Effector CD8-positive, alpha-beta T cell (primary cell): ENCODE data around the gene ALKBH6.
A peak's percentile ranks its signal among the peaks of the same experiment; 100 is the strongest.

Source experiments
- DNase-seq: peaks from one replicate; lab custom pipeline; 2025; lab: John Stamatoyannopoulos, UW

Gene ALKBH6

DNA sequence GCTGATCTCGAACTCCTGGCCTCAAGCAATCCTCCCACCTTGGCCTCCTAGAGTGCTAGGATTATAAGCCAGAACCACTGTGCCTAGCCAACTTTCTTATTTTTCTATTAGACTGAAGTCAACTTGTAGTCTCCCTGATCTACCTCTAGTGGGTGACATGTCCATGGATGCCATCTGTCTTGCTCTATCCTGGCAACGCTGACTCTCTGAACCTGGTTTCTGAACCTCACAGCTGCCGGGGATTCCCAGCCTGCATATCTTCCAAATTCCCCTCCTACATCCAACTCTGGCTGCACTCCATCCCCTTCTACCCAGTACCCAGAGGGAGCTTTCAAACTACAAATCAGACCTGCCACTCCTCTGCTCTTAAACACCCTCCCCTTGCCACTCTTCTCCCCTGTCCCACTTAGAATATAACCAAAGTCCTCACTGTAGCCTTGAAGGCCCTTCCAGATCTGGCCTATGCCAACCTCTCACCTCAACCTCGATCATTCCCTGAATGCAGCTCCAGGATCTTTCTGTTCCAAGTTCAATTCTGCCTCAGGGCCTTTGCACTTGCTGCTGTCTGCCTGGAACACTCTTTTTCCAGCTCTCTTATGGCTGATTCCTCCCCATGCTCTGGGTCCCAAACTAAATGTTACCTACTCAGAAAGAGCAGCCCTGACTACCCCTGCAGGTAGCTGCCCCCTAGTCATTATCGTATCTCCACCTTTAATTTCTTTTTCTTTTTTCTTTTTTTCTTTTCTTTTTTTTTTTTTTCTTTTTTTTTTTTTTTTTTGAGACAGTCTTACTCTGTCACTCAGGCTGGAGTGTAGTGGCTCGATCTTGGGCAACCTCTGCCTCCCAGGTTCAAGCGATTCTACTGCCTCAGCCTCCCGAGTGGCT, 16.5 kb upstream of the ALKBH6 start:
- DNase-seq, result no peak

- DNase-seq, result no peak
Observed at GRCh38 chr19:36028313-36029041, 14.5 kb upstream of the ALKBH6 start.

DNA sequence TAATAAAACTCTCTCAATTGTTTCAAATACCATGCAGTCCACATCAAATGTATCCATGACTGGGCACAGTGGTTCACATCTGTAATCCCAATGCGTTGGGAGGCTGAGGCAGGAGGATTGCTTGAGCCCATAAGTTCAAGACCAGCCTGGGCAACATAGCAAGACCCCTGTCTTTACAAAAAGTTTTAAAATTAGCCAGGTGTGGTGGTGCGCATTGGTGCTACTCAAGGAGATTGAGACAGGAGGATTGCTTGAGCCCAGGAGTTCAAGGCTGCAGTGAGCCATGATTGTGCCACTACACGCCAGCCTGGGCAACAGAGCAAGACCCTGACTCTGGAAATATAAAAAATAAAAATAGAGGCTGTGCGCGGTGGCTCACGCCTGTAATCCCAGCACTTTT, 13.7 kb upstream of the ALKBH6 start:
- DNase-seq, result no peak

DNA sequence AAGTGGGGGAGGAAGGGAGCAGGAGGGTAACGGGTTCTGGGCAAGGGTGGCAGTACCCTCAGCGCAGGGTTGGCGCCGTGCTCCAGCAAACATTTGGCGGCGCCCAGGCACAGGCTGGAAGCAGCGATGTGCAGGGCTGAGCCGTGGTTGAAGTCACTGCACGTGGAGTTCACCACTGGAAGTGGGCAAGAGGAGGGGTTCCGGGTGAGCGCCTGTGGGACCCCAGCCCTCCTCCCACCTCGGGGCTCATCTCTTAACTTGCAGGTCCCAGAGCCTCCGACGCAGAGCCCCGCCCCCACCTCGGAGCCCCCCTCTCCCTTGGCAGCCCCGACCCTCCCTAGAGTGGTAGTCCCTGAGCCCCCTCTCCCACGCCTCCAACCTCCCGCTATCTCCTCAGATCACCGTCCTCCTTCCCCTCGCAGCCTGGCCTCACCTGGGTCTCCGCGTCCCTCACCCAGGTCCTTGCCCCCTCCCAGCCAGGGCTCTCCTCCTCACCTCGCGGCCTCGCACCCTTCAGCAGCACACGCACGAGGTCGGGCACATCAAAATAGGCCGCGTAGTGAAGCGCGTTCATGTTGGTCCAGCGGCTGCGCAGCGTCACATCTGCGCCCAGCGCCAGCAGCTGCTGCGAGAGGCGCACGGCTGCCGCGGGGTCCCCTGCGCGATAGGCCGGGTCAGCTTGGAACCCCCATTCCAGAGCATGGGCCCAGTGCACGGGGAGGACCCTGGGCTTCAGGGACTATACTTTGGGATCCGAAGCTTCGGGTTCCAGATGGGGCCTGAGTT, 12.3 kb upstream of the ALKBH6 start:
- no peak for DNase-seq

DNA sequence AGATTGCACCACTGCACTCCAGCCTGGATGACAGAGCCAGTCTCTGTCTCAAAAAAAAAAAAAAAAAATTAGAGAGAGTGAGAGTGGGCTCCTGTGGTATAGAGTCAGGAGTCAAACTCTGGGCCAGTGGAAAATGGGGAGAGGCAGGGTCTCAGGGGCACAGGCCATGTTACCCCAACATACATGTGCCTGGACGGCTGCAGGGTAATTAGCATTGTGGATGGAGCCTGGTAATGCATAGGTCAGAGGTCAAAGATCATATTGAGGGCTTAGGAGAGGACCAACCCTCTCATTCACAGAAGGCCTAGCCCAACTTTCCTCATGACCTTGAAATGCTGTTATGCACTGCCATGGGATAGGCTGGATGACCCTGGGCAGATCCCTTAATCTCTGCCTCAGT, 11.5 kb upstream of the ALKBH6 start:
- DNase-seq, result no peak

DNA sequence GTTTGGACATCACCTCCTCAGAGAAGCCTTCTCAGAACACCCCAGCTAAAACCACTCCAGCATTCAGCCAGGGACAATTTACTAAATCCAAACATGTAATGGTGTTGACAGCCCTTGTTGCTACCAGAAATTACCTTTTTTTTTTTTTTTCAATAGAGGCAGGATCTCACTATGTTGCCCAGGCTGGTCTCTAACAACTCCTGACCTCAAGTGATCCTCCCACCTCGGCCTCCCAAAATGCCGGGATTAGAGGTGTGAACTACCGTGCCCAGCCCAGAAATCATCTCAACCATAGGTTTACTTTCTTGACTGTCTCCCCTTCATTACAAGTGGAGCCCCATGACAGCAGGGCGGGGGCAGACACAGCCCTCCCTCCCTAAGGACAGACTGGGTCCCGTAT, 9.4 kb upstream of the ALKBH6 start:
- DNase-seq, result no peak

- DNase-seq, result no peak
Observed at GRCh38 chr19:36019061-36019670, 5.2 kb upstream of the ALKBH6 start.

- DNase-seq, result no peak
Observed at GRCh38 chr19:36013280-36014011, 567 bp downstream of the ALKBH6 start.

DNA sequence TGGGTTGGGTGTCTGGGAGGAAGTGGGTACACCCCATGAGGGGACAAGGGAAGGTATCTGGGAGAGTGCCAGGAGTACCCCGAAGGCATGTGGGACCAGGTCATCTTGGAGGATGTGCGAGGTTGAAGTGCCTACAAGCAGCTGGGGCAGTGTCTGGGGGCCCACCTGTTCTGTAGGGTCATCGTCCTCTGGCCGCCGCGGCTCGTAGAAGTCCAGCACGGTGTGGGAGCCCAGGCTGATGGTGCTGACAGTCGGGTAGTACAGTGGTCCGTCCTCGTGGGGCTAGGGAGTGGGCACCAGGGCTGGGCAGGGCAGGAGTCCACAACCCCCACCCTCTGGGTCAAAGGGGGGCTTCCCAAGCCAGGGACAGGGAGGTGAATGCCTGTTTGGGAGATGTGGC, 3.6 kb downstream of the ALKBH6 start:
- no peak for DNase-seq

- DNase-seq, result no peak
Observed at GRCh38 chr19:36009633-36010379, 4.2 kb downstream of the ALKBH6 start.

DNA sequence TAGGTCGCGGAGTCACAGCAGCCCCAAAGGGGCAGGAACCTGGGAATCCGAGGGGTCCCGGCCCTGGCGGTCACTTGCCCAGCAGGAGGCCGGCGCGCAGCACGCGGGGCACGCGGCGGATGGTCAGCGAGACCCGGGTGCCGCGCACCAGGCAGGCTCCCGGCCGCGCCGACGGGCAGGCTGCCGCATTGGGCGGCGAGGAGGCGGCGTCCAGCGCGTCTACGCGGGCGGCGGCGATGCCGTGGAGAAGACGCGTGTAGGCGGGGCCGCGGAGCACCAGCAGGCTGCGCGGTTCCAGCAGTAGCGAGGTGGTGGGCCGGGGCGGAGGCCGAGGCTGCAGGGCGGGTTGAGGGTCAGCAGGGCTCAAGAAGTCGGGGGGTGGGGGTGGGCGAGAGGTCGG, 4.8 kb downstream of the ALKBH6 start:
- DNase-seq, result no peak

DNA sequence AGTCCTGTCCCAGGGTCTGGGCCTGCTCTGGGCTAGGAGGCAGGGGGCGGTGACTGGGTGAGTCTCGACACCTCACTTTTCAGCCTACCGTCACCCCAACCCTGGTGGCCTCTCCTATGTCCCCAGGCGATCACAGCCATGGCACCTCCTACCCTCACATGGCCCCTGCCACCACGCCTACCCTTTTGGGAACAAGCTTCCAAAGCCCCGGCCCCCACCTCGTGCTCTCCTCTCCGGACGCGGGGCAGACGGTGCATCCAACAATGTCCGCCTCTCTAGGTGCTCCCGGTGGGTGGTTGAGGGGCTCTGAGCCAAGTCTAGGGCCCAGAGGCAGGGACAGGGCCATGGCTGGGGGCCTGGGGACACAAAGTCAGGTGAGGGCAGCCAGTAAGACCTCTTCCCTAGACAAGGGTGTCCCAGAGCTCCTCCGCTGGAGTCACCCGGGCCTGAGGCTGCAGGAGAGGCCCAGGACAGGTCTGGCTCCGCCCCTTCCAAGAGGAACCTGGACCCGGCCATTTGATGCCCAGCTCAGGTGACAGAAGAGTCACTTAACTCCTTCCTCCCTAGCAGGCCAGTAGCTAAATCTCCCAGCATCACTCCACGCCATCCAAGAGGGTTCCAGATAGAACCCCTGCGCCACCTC, 5.6 kb downstream of the ALKBH6 start, which contains the start of gene SYNE4:
SYNE4 (minus strand) TSS at position 478 of the 643 bp plus-strand sequence; CDS start at position 346, 132 bp downstream.
- DNase-seq, result no peak

DNA sequence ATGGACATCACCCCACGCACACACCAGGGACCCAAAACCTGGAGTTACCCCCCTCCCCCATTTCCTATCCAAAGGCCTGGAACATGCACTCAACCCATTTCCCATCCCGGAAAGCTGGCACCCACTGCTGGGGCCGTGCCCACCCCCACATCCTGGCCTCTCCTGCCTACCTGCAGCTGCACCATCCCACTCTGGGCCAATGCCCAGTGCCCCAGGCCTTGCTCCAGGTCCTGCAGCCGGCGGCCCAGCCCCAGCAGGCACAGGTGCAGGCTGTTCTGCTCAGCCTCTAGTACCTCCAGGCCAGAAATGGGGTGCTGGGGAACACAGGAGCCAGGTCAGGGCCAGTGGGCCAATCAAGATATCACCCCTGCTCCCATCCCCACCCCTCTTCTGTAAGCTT, 7.1 kb downstream of the ALKBH6 start:
- DNase-seq, result no peak

DNA sequence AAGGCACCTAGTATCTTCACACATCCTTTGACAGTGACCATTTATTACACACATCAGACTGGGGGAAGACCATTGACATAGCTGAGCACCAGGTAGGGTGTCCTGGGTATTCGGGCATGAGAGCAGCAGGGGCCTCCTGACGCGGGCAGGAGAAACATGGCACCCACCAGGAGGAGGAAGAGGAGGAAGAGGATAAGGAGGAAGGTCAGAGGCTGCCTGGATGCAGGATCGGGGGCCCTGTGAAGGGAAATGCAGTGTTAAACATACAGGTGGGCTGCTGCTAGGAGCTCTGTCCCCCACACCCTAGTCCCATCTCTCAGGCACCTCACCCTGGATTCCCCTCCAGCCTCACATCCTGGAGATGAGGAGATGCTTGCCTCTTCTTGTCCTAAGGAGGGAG, 10.7 kb downstream of the ALKBH6 start:
- DNase-seq, result no peak

DNA sequence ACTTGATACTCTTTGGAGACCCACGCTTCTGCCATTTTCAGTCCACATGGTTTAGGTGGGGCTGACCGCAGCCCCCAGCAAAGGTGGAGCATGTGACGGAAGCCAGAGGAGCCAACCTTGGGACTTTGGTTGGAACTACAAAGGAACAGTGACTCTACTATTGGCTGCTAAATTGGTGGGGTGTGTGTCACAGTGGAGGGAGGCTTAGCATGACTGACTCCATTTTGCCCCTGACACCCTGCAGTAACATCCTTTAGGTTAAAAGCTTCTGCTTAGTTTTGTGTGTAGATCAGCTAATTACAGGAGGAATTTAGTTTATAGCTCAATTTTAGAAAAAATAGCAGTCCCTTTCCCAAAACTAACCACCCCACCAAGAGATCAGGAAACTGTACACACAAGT, 12.4 kb downstream of the ALKBH6 start:
- DNase-seq, result no peak

- no peak for DNase-seq
Observed at GRCh38 chr19:35996777-35997176, 17.2 kb downstream of the ALKBH6 start.

DNA sequence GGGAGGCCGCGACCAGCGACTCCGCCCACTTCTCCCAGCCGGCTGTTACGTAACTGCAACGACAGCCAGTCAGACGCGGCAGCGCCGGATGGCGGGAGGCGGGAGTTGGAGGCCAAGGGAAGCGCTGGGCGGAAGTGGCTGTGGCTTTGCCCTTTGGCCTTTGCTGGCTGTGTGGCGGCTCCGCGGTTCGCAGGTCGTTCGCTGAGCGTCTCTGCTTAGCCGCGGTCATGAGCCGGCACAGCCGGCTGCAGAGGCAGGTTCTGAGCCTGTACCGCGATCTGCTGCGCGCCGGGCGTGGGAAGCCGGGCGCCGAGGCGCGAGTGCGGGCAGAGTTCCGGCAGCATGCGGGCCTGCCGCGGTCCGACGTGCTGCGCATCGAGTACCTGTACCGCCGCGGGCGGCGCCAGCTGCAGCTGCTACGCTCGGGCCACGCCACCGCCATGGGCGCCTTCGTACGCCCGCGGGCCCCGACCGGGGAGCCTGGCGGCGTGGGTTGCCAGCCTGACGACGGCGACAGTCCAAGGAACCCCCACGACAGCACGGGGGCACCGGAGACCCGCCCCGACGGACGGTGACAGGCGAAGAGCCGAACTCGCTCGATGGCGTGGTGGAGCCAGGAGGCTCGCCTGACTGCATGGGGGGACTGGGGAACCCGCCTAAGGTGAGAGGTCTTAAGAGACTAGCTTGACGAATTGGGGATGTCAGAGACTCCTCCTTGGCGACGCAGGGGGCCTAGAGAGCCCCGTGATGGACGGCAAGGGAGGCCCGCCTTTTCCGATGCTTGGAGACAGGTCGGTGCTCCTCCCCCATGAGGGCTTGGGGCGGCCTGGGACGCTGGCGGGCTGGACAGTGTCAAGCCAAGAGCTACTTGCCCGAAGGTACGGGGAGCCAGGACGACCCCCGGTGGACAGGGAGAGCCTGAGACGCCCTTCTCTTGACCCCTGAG, 18.7 kb downstream of the ALKBH6 start, which contains the start of gene SDHAF1:
SDHAF1 (plus strand) TSS at position 141 of the 946 bp plus-strand sequence; CDS start at position 228, 87 bp downstream.
- DNase-seq, result peak; percentile 82

DNA sequence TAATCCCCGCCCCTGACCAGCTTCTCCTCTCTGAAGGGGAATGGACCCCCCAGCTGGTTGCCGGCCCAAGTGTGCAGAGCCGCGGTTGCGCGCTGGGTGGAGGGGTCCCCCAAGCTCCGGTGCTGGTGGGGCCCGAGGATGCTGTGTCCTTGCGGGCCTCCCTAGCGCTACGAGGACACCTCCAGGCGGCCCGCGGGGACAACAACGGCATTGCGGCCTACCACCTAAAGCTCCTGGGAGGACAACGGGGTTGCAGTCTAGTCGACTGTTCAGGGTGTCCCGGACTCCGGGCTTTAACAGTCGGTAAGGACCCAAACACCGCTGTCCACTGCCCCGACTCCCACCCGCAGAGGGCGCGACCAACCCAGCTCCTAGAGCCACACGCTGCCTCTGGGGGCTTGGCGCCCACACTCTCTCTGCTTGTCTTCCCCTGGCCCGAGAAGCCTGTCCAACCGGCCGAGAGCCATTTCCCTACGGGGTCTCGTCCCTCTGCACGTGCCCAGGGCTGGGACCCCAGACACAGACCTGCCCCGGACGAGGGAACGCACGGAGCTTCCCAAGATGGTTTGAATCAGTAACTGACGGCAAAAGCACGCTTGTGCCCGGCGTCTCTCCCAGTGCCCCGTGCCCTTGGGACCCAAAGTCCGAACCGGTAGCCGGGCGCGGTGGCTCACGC, 20.0 kb downstream of the ALKBH6 start:
- no peak for DNase-seq
